Activated naive CD8-positive, alpha-beta T cell treated with anti-CD3 and anti-CD28 coated beads, Interleukin-2, amount 50 U/mL, for 24 hours (primary cell): Measurements from ENCODE around the gene F12.

Experiments used
- ATAC-seq: fragments of 150-1000 bp; cut with Tn5 transposase; one replicate; pipeline ENCODE4 v1.10.0; 2021
- DNase-seq: peaks from one replicate; pipeline ENCODE4 v3.0.0; 2021
- H3K27ac Mint-ChIP-seq: one replicate; pipeline ENCODE4 v1.8.0; 2021; ENCODE audit warnings: mild to moderate bottlenecking, mixed read lengths
- H3K27me3 Mint-ChIP-seq: one replicate; pipeline ENCODE4 v1.8.0; 2021; ENCODE audit warnings: mixed read lengths
- H3K36me3 Mint-ChIP-seq: one replicate; pipeline ENCODE4 v1.8.0; 2021; ENCODE audit warnings: low read depth, mixed read lengths
- H3K4me1 Mint-ChIP-seq: one replicate; pipeline ENCODE4 v1.8.0; 2021; ENCODE audit warnings: mixed read lengths
- H3K4me3 Mint-ChIP-seq: one replicate; pipeline ENCODE4 v1.8.0; 2021; ENCODE audit warnings: mild to moderate bottlenecking, moderate library complexity, mixed read lengths
- H3K9me3 Mint-ChIP-seq: one replicate; pipeline ENCODE4 v1.8.0; 2021; ENCODE audit warnings: mixed read lengths

The F12 gene

DNA sequence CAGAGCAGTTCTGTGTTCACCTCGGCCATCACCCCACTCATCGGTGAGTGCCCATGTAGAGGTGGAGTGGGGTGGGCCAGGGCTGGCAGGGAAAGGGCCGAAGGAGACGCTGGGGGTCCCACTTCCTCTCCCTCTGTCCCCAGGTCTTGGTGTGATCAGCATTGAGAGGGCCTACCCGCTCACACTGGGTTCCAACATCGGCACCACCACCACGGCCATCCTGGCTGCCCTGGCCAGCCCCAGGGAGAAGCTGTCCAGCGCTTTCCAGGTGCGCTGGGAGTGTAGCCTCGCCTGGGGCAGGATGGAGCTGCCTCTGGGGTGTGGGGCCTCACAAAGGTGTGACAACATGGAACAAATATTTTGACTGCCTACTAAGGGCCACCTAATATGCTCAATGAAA lies 12.6 kb downstream of the F12 start:
- DNase-seq, result no peak
- peaks cover 10% of the 10 kb centered on the region for H3K27me3 Mint-ChIP-seq
- H3K36me3 Mint-ChIP-seq, result no peaks in the 10 kb centered on the region
- ATAC-seq, result no peak
- H3K4me1 Mint-ChIP-seq, result peaks cover 2% of the 10 kb centered on the region
- no peaks in the 10 kb centered on the region for H3K9me3 Mint-ChIP-seq
- H3K27ac Mint-ChIP-seq, result no peak overlapping the region
- no peak overlapping the region for H3K4me3 Mint-ChIP-seq

DNA sequence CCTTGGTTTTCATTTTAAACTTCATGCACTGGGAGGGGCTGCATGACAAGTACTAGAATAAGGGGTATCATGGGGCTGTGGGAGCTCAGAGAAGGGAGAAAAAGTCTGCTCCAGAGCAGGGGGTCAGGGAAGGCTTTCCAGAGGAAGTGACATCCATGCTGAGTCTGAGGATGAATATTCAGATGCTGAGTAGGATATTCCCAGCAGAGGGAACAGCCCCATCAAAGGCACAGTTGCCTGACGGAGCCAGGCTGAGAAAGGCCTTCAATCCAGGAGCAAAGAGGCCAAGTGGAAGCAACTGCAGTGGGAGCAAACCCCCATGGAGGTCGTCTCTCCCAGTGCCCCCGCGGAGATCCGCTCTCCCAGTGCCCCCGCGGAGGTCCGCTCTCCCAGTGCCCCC lies 13.3 kb downstream of the F12 start:
- ATAC-seq (no peak), DNase-seq (no peak)
- H3K36me3 Mint-ChIP-seq, result no peaks in the 10 kb centered on the region
- no peak overlapping the region for H3K27ac Mint-ChIP-seq
- H3K4me3 Mint-ChIP-seq, result no peak overlapping the region
- peaks cover 3% of the 10 kb centered on the region for H3K27me3 Mint-ChIP-seq
- H3K4me1 Mint-ChIP-seq, result peaks cover 6% of the 10 kb centered on the region
- no peaks in the 10 kb centered on the region for H3K9me3 Mint-ChIP-seq

GRCh38 chr5:177393990-177394389 lies 15.4 kb downstream of the F12 start:
- Mint-ChIP-seq H3K4me3 (no peak overlapping the region), H3K27ac (no peak overlapping the region), H3K27me3 (peaks cover 1% of the 10 kb centered on the region), H3K4me1 (peaks cover 26% of the 10 kb centered on the region), H3K9me3 (no peaks in the 10 kb centered on the region), H3K36me3 (no peaks in the 10 kb centered on the region)
- no peak for ATAC-seq
- DNase-seq, result no peak

GRCh38 chr5:177393206-177393765 lies 16.1 kb downstream of the F12 start:
- no peak overlapping the region for H3K27ac Mint-ChIP-seq
- peaks cover 33% of the 10 kb centered on the region for H3K4me1 Mint-ChIP-seq
- peaks cover 1% of the 10 kb centered on the region for H3K27me3 Mint-ChIP-seq
- H3K36me3 Mint-ChIP-seq, result no peaks in the 10 kb centered on the region
- H3K4me3 Mint-ChIP-seq, result no peak overlapping the region
- ATAC-seq (no peak), DNase-seq (no peak)
- no peaks in the 10 kb centered on the region for H3K9me3 Mint-ChIP-seq

- Mint-ChIP-seq H3K4me1 (peaks cover 38% of the 10 kb centered on the region), H3K4me3 (no peak overlapping the region), H3K36me3 (no peaks in the 10 kb centered on the region), H3K9me3 (no peaks in the 10 kb centered on the region), H3K27ac (no peak overlapping the region), H3K27me3 (peaks cover 1% of the 10 kb centered on the region)
- ATAC-seq (no peak), DNase-seq (no peak)
Observed at GRCh38 chr5:177392765-177393164, 16.6 kb downstream of the F12 start.

- ATAC-seq (peak; percentile 74), DNase-seq (peak; percentile 90)
- Mint-ChIP-seq H3K9me3 (no peaks in the 10 kb centered on the region), H3K4me3 (peak overlapping the region; percentile 50), H3K27ac (peak overlapping the region; percentile 87), H3K27me3 (peaks cover 1% of the 10 kb centered on the region), H3K4me1 (peaks cover 40% of the 10 kb centered on the region), H3K36me3 (no peaks in the 10 kb centered on the region)
Observed at GRCh38 chr5:177390363-177391300, 18.7 kb downstream of the F12 start.

GRCh38 chr5:177389241-177390169 lies 19.9 kb downstream of the F12 start:
- H3K36me3 Mint-ChIP-seq, result no peaks in the 10 kb centered on the region
- ATAC-seq (peak; percentile 77), DNase-seq (peak; percentile 32)
- no peaks in the 10 kb centered on the region for H3K9me3 Mint-ChIP-seq
- peak overlapping the region; percentile 28 for H3K4me3 Mint-ChIP-seq
- peak overlapping the region; percentile 87 for H3K27ac Mint-ChIP-seq
- peaks cover 46% of the 10 kb centered on the region for H3K4me1 Mint-ChIP-seq
- peaks cover 1% of the 10 kb centered on the region for H3K27me3 Mint-ChIP-seq

GRCh38 chr5:177388521-177389052 lies 20.8 kb downstream of the F12 start:
- DNase-seq (no peak), ATAC-seq (no peak)
- Mint-ChIP-seq H3K36me3 (no peaks in the 10 kb centered on the region), H3K27me3 (peaks cover 1% of the 10 kb centered on the region), H3K9me3 (no peaks in the 10 kb centered on the region), H3K27ac (peak overlapping the region; percentile 5), H3K4me3 (no peak overlapping the region), H3K4me1 (peaks cover 46% of the 10 kb centered on the region)

- Mint-ChIP-seq H3K4me3 (no peak overlapping the region), H3K36me3 (no peaks in the 10 kb centered on the region)
Observed at GRCh38 chr5:177387405-177387804, 22.0 kb downstream of the F12 start.

DNA sequence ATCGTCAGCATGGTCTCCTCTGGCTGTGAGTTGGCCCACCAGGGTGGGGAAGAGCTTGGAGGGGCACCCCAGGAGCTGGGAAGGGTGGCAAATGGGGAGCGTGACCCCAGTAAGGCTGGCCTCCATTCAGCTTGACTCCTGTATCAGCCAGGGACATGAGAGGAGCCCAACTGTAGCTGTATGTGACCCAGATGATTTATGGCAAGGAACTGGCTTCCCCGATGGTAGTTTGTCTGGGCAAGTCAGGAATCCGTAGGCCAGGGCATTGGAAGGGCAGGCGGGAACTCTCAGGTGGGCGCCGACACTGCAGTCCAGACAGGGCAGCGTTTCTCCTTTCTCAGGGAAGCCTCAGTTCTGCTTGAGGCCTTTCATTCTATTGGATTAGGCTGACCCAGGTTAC lies 22.8 kb downstream of the F12 start:
- Mint-ChIP-seq H3K4me3 (no peak overlapping the region), H3K27me3 (peaks cover 1% of the 10 kb centered on the region), H3K4me1 (peaks cover 49% of the 10 kb centered on the region), H3K9me3 (no peaks in the 10 kb centered on the region), H3K36me3 (no peaks in the 10 kb centered on the region), H3K27ac (no peak overlapping the region)
- DNase-seq (no peak), ATAC-seq (no peak)

More at GRCh38 chr5:177387405-177387804, 22.0 kb downstream of the F12 start:
- DNase-seq (no peak), ATAC-seq (no peak)
- Mint-ChIP-seq H3K27me3 (peaks cover 1% of the 10 kb centered on the region), H3K27ac (no peak overlapping the region), H3K9me3 (no peaks in the 10 kb centered on the region), H3K4me1 (peaks cover 47% of the 10 kb centered on the region)

- Mint-ChIP-seq H3K4me1 (peaks cover 45% of the 10 kb centered on the region), H3K4me3 (no peak overlapping the region), H3K9me3 (no peaks in the 10 kb centered on the region), H3K27me3 (peaks cover 3% of the 10 kb centered on the region), H3K27ac (no peak overlapping the region), H3K36me3 (no peaks in the 10 kb centered on the region)
- DNase-seq (no peak), ATAC-seq (no peak)
Observed at GRCh38 chr5:177385720-177386119, 23.6 kb downstream of the F12 start.

DNA sequence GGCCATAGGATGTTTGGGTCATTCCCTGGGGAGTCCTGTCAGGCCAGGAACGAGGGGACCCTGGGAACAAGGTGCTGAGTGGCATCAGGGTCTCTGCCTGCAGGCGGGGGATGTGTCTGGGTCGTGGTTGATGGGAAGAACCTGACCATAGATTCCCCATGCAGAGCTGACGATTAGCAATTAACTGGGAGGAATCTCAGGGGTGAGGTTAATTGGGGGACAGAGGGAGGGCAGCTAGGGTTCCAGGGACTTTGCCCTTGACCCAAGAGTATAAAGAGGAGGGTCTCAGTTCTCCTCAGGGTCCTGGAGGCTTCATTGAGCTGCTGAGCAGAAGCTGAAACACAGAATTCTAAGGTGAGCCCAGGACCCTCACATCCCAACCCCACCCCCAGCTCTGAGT lies 25.2 kb downstream of the F12 start, which contains the start of gene SLC34A1:
Gene SLC34A1 (plus strand): TSS at position 301 of the 400 bp plus-strand sequence. CDS start 1,308 bp downstream, outside the sequence.
- no peak within 1 kb of the TSS for H3K4me3 Mint-ChIP-seq
- H3K4me1 Mint-ChIP-seq, result peaks cover 37% of the 10 kb centered on the region
- H3K9me3 Mint-ChIP-seq, result no peaks in the 10 kb centered on the region
- no peak for ATAC-seq
- H3K27me3 Mint-ChIP-seq, result peaks cover 2% of the 10 kb centered on the region
- no peak for DNase-seq
- no peaks in the 10 kb centered on the region for H3K36me3 Mint-ChIP-seq
- H3K27ac Mint-ChIP-seq, result no peak within 1 kb of the TSS

- ATAC-seq, result no peak
- no peak overlapping the region for H3K4me3 Mint-ChIP-seq
- H3K27ac Mint-ChIP-seq, result no peak overlapping the region
- H3K27me3 Mint-ChIP-seq, result peaks cover 2% of the 10 kb centered on the region
- DNase-seq, result no peak
- H3K9me3 Mint-ChIP-seq, result no peaks in the 10 kb centered on the region
- no peaks in the 10 kb centered on the region for H3K36me3 Mint-ChIP-seq
- peaks cover 32% of the 10 kb centered on the region for H3K4me1 Mint-ChIP-seq
Observed at GRCh38 chr5:177383181-177383580, 26.2 kb downstream of the F12 start.

DNA sequence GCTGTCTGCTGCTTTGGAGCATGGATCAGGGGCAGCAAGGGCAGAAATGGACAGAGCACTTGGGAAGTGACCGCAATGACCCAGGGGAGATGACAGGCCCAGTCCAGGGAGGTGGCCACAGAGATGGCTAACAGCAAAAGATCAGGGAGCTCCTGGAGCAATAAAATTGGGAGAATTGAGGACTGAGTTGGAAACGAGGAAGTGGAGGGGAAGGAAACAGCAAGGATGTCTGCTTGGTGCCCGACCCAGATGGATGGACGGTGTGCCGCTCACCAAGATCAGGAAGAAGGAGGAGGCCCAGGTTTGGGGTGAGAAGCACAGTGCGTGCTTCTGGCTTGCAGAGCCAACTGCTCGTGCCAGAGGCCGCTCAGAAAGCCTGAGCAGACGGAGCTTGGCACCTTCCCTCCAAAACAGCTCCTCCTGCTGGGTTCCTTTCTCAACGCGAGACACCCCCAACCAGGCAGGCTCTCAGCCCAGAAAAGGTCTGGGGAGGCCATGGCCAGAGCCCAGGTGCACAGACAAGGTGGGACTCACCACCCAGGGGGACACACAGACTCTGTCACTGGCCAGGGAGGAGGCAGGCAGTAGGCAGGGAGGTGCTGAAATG lies 26.8 kb downstream of the F12 start:
- ATAC-seq (no peak), DNase-seq (no peak)
- Mint-ChIP-seq H3K9me3 (no peaks in the 10 kb centered on the region), H3K27me3 (peaks cover 2% of the 10 kb centered on the region), H3K27ac (no peak overlapping the region), H3K4me1 (peaks cover 28% of the 10 kb centered on the region), H3K36me3 (no peaks in the 10 kb centered on the region), H3K4me3 (no peak overlapping the region)
